Tibial nerve (tissue), 4 donors: Measurements from ENCODE around the gene ANO1. TPM values are rescaled to one million over a fixed set of nuclear protein-coding genes. Genes with fewer than 3 reads are reported as not detected.

Experiments
- DNase-seq, 2 donors: peaks; one replicate each; pipeline ENCODE4 v3.0.0-alpha.2; 2019; ENCODE audit warnings: low spot score in 2 of 2
- H3K27ac ChIP-seq, 4 donors: fragments of 200-600 bp; sonication (generic) in 3 of 4; one replicate each; pipeline ENCODE4 v1.5.1; 2017 to 2019; ENCODE audit warnings: mild to moderate bottlenecking in 1 of 4
- H3K27me3 ChIP-seq, 2 donors: fragments of 200-600 bp; sonication (generic) in 1 of 2; one replicate each; pipeline versions ENCODE4 v1.5.1 to v1.6.0; 2017 to 2019
- H3K36me3 ChIP-seq, 3 donors: fragments of 200-600 bp; sonication (generic); one replicate each; pipeline ENCODE4 v1.5.1; 2018 to 2019
- H3K4me1 ChIP-seq, 4 donors: fragments of 200-600 bp; sonication (generic) in 3 of 4; one replicate each; pipeline ENCODE4 v1.5.1; 2017 to 2019
- H3K4me3 ChIP-seq, 4 donors: fragments of 200-600 bp; sonication (generic) in 3 of 4; one replicate each; pipeline ENCODE4 v1.5.1; 2017 to 2019; ENCODE audit warnings: mild to moderate bottlenecking in 1 of 4, moderate library complexity in 1 of 4
- H3K9me3 ChIP-seq, 4 donors: fragments of 200-600 bp; sonication (generic) in 3 of 4; one replicate each; pipeline ENCODE4 v1.5.1; 2017 to 2019
- EP300 ChIP-seq, 2 donors: sonication (generic); formaldehyde crosslinking; IDR thresholded peaks; one replicate each; pipeline ENCODE4 v1.6.1; 2017; ENCODE audit warnings: antibody characterized with exemption in 2 of 2, mild to moderate bottlenecking in 1 of 2
- POLR2A ChIP-seq, 2 donors: fragments of 450-650 bp; IDR thresholded peaks; one replicate each; pipeline ENCODE4 v1.6.1; 2017; ENCODE audit warnings: antibody characterized with exemption in 2 of 2, mild to moderate bottlenecking in 2 of 2, moderate library complexity in 2 of 2
- WGBS, 2 donors: methylation state at CpG; one replicate each; pipeline ENCODE4 v1.1.5; 2018; 5-methylcytosine and 5-hydroxymethylcytosine counted together
- total RNA-seq, 4 donors: library from RNA; depleted of rRNA; stranded (reverse); fragments of >200 nt; gene quantifications; one replicate each; pipeline ENCODE4 v1.1.0, GENCODE V29; 2016
- TF ChIP-seq, protein P1 (sequence below), 5 experiments: fragments of 200-600 bp in 3 of 5; fragments of 450-650 bp in 2 of 5; sonication (generic) in 3 of 5; IDR thresholded peaks; one replicate each; pipeline ENCODE4 v1.5.1; 2016 to 2019; ENCODE audit warnings: antibody characterized with exemption in 5 of 5, mild to moderate bottlenecking in 3 of 5, moderate library complexity in 2 of 5

ANO1 gene
- total RNA-seq, 4 donors from 2014 or later: 1.7 to 6.3 (median 4.1) TPM

- Histone ChIP-seq H3K27me3 (no peaks in the 10 kb centered on the region), H3K36me3 (no peaks in the 10 kb centered on the region), H3K27ac (no peak overlapping the region), H3K4me3 (no peak overlapping the region), H3K4me1 (no peaks in the 10 kb centered on the region), H3K9me3 (peaks cover 0 to 6% (median 0%) of the 10 kb centered on the region in 4 donors)
- no peak for DNase-seq
- TF ChIP-seq POLR2A (IDR thresholded peaks at IDR 0.05) (no peak), EP300 (IDR thresholded peaks at IDR 0.05) (no peak)
- TF ChIP-seq, protein P1, sequence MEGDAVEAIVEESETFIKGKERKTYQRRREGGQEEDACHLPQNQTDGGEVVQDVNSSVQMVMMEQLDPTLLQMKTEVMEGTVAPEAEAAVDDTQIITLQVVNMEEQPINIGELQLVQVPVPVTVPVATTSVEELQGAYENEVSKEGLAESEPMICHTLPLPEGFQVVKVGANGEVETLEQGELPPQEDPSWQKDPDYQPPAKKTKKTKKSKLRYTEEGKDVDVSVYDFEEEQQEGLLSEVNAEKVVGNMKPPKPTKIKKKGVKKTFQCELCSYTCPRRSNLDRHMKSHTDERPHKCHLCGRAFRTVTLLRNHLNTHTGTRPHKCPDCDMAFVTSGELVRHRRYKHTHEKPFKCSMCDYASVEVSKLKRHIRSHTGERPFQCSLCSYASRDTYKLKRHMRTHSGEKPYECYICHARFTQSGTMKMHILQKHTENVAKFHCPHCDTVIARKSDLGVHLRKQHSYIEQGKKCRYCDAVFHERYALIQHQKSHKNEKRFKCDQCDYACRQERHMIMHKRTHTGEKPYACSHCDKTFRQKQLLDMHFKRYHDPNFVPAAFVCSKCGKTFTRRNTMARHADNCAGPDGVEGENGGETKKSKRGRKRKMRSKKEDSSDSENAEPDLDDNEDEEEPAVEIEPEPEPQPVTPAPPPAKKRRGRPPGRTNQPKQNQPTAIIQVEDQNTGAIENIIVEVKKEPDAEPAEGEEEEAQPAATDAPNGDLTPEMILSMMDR (IDR thresholded peaks at IDR 0.05): no peak
- 79 to 85% methylated on average over 13 to 18 of the region's 18 CpGs for WGBS, 2 donors
Measured at GRCh38 chr11:70031631-70032469, 46.3 kb upstream of the ANO1 start.

DNA sequence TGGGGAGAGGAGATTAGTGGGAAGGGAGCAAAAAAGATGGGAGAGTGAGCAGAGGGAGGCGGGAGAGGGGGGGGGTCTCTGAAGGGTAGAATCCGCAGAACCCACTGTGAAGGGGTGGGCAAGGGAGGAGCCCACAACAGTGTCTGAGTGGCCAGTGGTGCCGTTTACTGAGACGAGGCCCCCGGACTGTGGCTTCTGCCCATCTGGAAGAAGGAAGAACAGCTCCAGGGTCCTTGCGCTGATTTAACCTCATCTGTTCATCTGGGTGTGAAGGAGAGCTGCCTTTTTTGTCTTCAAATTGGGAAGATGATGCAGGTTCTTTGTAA is 45.7 kb upstream of the ANO1 start:
- WGBS, 2 donors: 71 to 73% methylated on average over 6 of the region's 6 CpGs
- Histone ChIP-seq H3K36me3 (no peaks in the 10 kb centered on the region), H3K9me3 (peaks cover 0 to 11% (median 0%) of the 10 kb centered on the region in 4 donors), H3K4me1 (no peaks in the 10 kb centered on the region), H3K4me3 (no peak overlapping the region), H3K27ac (no peak overlapping the region), H3K27me3 (no peaks in the 10 kb centered on the region)
- DNase-seq: no peak
- TF ChIP-seq POLR2A (IDR thresholded peaks at IDR 0.05) (no peak), EP300 (IDR thresholded peaks at IDR 0.05) (no peak)
- TF ChIP-seq, protein P1 (IDR thresholded peaks at IDR 0.05): no peak

DNA sequence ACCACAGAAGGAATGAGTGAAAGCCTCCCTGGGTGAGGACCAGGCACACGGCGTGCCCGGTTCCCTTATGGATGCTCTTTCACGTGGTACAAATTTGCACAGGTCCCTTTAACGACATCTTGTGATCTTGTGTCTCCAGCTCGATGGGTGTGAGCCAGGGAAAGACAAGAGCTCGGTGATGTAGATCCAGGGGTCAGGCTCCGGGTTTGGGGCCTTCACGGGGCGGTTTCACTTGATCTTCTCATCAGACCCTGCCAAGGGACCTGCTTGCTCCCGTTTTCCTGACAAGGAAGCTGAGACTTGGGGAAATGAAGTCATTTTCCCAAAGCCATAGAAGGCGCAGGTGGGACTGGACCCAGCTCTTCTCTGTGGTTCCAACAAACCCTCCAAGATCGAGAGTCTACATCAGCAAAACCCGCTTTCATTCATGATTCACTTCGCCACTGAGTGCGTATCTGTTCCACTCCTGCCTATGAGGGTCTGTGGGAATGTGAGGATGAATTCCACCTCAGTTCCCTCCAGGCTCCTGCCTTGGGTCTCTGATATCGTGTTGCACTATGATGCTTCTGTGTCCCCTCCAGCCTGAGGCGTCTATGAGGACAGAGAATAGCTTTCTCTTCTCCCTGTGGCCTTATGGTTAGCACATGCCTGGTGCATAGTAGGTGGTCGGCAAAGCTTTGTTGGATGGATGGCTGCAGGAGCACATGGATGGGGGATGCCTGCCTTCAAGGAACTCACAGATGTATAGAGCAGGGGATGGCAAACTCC is 45.0 kb upstream of the ANO1 start:
- Histone ChIP-seq H3K9me3 (peaks cover 0 to 18% (median 0%) of the 10 kb centered on the region in 4 donors), H3K4me1 (no peaks in the 10 kb centered on the region), H3K36me3 (no peaks in the 10 kb centered on the region), H3K27me3 (no peaks in the 10 kb centered on the region), H3K27ac (no peak overlapping the region), H3K4me3 (no peak overlapping the region)
- TF ChIP-seq, protein P1 (IDR thresholded peaks at IDR 0.05): no peak
- TF ChIP-seq EP300 (IDR thresholded peaks at IDR 0.05): no peak
- TF ChIP-seq POLR2A (IDR thresholded peaks at IDR 0.05): no peak
- WGBS, 2 donors: 83 to 85% methylated on average over 19 of the region's 19 CpGs
- DNase-seq: no peak

DNA sequence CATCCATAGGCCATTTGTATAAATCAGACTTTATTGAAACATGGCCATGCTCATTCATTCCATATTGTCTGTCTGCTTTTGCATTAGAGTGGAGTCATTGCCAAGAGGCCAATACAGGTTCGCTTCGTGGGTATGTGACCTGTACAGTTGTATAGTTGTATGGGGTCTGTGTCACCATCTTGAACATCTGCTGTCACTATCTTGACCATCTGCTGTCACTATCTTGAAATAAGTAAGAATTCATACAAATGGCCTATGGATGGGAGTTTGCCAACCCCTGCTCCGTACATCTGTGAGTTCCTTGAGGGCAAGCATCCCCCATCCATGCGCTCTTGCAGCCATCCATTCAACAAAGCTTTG is 44.4 kb upstream of the ANO1 start:
- peaks cover 0 to 23% (median 0%) of the 10 kb centered on the region in 4 donors for H3K9me3 ChIP-seq
- TF ChIP-seq, protein P1 (IDR thresholded peaks at IDR 0.05): no peak
- TF ChIP-seq POLR2A (IDR thresholded peaks at IDR 0.05) (no peak), EP300 (IDR thresholded peaks at IDR 0.05) (no peak)
- DNase-seq: no peak
- no peaks in the 10 kb centered on the region for H3K27me3 ChIP-seq
- 86 to 98% methylated on average over 4 of the region's 4 CpGs for WGBS, 2 donors
- no peaks in the 10 kb centered on the region for H3K4me1 ChIP-seq
- H3K27ac ChIP-seq: no peak overlapping the region
- no peak overlapping the region for H3K4me3 ChIP-seq
- H3K36me3 ChIP-seq: no peaks in the 10 kb centered on the region
